Aorta (tissue), 5 donors: ENCODE measurements around the gene EDC3. TPM values are rescaled to one million over a fixed set of nuclear protein-coding genes. Genes with fewer than 3 reads are reported as not detected.

Source experiments
- ATAC-seq: fragments of 200-7000 bp; cut with Tn5 transposase; one replicate; pipeline ENCODE4 v1.9.1; 2022; ENCODE audit warnings: moderate library complexity; ENCODE audit not compliant: low FRiP score
- DNase-seq, 2 donors: peaks; one replicate each; pipeline ENCODE4 v3.0.0-alpha.2; 2020
- H3K27ac ChIP-seq, 2 donors: one replicate each; pipeline ENCODE4 v1.5.1; 2013; ENCODE audit warnings: low read length in 2 of 2, mild to moderate bottlenecking in 2 of 2, moderate library complexity in 2 of 2, control low read depth in 1 of 2, inconsistent platforms in 1 of 2, low read depth in 1 of 2
- H3K27me3 ChIP-seq, 2 donors: one replicate each; pipeline ENCODE4 v1.6.1; 2013; ENCODE audit warnings: control low read depth in 1 of 2, low read length in 1 of 2, mild to moderate bottlenecking in 1 of 2, moderate library complexity in 1 of 2; ENCODE audit not compliant: insufficient read depth in 2 of 2, control insufficient read depth in 1 of 2
- H3K36me3 ChIP-seq, 2 donors: one replicate each; pipeline ENCODE4 v1.6.1; 2013; ENCODE audit warnings: control low read depth in 1 of 2, low read length in 1 of 2, mild to moderate bottlenecking in 1 of 2; ENCODE audit not compliant: insufficient read depth in 2 of 2, control insufficient read depth in 1 of 2
- H3K4me1 ChIP-seq, 2 donors: one replicate each; pipeline ENCODE4 v1.6.1; 2013; ENCODE audit warnings: low read length in 2 of 2, control low read depth in 1 of 2, mild to moderate bottlenecking in 1 of 2, moderate library complexity in 1 of 2; ENCODE audit not compliant: insufficient read depth in 2 of 2, control insufficient read depth in 1 of 2
- H3K4me3 ChIP-seq, 2 donors: one replicate each; pipeline ENCODE4 v1.5.1; 2013; ENCODE audit warnings: low read length in 2 of 2, control low read depth in 1 of 2, mild to moderate bottlenecking in 1 of 2
- H3K9me3 ChIP-seq: one replicate; pipeline ENCODE4 v1.6.1; 2013; ENCODE audit warnings: mild to moderate bottlenecking, low read length; ENCODE audit not compliant: control insufficient read depth
- WGBS, 2 donors: extraction: QIAGEN DNeasy Blood & Tissue Kit; methylation state at CpG; one replicate each; pipeline ENCODE4 v1.1.7; 2013; 5-methylcytosine and 5-hydroxymethylcytosine counted together
- intact Hi-C, 2 donors: fragments of 100-400 bp; cut with DNase I; formaldehyde crosslinking; loops; one replicate each; pipeline versions ENCODE4 v1.14.2 to v1.15.0; 2022
- polyA plus RNA-seq, 2 donors: library from polyadenylated mRNA; stranded (reverse); fragments of 200-250 nt; gene quantifications; one replicate each; pipeline ENCODE4 v1.2.3, GENCODE V29; 2013
- total RNA-seq, 2 donors: library from RNA; stranded (reverse); fragmentation: NEBNext Ultra II Directional; extraction: Animal tissue kit (Norgen Biotek cat#: 25700); gene quantifications; one replicate each; pipeline ENCODE4 v1.2.1, GENCODE V29; 2021
- donor health status: healthy with polysubstance abuse.
- donor health status: Bipolar disorder and iron deficiency.
- donor health status: DM: no; HTN: no; CAD: no.
- donor health status: DM: no; HTN: no; CAD: no.
- donor health status: DM: yes; HTN: yes; CAD: no.

Gene EDC3
- total and polyA plus RNA-seq, 4 donors, result 13.4 to 30.8 (median 24.2) TPM

DNA sequence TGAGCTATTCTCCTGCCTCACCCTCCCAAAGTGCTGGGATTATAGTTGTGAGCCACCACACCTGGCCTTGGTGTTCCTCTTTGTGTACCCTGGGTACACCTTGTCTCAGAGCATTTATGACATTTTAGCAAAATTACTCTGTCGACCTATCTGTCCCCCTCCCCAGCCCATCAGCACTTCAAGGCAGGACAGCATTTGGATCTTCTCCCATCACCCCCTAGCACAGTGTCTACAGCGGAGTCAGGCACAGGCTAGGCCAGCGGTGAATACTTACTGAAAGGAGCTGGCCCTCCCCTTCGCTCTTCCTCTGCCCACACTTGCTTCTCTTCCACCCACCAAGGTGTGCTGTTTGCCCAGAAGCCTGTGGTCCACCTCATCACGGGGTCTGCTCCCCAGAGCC, 100.6 kb downstream of the EDC3 start:
- intact Hi-C loops, result no loop called here
- H3K36me3 ChIP-seq, result no peaks in the 10 kb centered on the region

DNA sequence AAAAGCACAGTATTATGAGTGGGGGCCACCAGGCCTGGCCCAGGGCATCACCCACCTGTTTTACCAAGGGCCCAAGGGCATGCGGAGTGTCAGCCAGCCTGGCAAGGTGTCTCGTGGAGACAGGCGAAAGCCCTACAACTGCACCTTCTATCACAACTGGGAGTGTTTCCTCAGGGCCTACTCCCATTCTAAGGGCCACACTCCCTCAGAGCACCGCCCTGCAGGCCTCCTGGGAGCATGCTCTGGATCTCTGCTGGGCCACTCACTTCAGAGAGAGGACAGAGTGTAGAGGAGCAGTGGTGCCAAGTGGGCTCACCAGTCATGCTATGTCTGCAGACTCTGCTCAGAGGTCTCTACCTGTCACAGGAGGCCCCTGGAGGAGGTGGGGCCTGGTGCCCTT, 101.4 kb downstream of the EDC3 start:
- H3K27ac ChIP-seq, result no peak overlapping the region
- ATAC-seq (no peak), DNase-seq (no peak)
- H3K9me3 ChIP-seq, result no peaks in the 10 kb centered on the region
- H3K27me3 ChIP-seq, result no peaks in the 10 kb centered on the region
- 93 to 96% methylated on average over 4 of the region's 4 CpGs for WGBS, 2 donors
- H3K4me3 ChIP-seq, result no peak overlapping the region
- H3K4me1 ChIP-seq, result no peaks in the 10 kb centered on the region
- intact Hi-C loops, result no loop called here
- no peaks in the 10 kb centered on the region for H3K36me3 ChIP-seq

More for the DNA sequence above, 100.6 kb downstream of the EDC3 start:
- Histone ChIP-seq H3K27me3 (no peaks in the 10 kb centered on the region), H3K4me3 (no peak overlapping the region), H3K9me3 (no peaks in the 10 kb centered on the region), H3K4me1 (no peaks in the 10 kb centered on the region), H3K27ac (no peak overlapping the region)
- no peak for DNase-seq
- WGBS, 2 donors, result 92 to 93% methylated on average over 5 of the region's 5 CpGs
- ATAC-seq, result no peak

DNA sequence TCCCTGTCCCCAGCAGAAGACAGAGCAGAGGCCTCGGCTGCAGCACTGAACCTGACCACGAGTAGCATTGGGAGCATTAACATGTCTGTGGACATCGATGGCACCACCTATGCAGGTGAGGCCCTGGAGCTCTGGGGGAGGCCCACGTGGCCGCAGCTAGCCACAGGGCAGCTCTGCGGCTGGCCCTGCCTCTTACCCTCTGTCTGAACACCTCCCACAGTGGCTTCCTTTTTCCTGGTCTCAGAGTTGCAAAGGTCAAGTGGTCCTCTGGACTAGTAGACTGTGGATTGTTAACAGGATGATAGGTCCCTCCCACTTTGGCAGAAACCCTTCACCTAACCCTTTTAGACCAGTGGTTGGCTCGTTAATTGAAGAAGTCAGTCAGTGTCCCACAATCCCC, 102.7 kb downstream of the EDC3 start:
- intact Hi-C loops, result no loop called here
- no peaks in the 10 kb centered on the region for H3K9me3 ChIP-seq
- no peak overlapping the region for H3K4me3 ChIP-seq
- DNase-seq (peak in 1 of 2 donors; percentile 49), ATAC-seq (no peak)
- no peaks in the 10 kb centered on the region for H3K4me1 ChIP-seq
- H3K27me3 ChIP-seq, result no peaks in the 10 kb centered on the region
- H3K36me3 ChIP-seq, result no peaks in the 10 kb centered on the region
- H3K27ac ChIP-seq, result no peak overlapping the region
- WGBS, 2 donors, result 93 to 96% methylated on average over 7 of the region's 7 CpGs

DNA sequence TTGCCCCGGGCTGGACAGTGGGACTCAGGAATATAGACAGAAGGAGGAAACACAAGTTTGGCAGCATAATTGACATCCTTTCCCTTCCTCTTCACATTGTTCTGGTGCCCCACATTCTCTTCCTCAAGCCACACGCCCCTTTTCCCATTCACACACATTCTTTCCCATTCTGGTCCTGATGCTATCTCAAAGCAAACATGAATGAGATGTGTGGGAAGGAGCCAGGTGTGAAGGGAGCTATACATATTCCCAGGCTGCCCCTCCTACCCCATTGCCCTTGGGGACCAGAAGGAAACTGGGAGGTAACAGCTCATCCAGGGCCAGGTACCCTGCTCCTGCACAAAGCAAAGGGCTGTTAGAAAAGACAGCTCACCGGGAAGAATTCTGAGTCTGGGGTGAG, 103.6 kb downstream of the EDC3 start:
- Histone ChIP-seq H3K27me3 (no peaks in the 10 kb centered on the region), H3K9me3 (no peaks in the 10 kb centered on the region), H3K4me3 (no peak overlapping the region), H3K36me3 (no peaks in the 10 kb centered on the region), H3K4me1 (no peaks in the 10 kb centered on the region), H3K27ac (no peak overlapping the region)
- DNase-seq (no peak), ATAC-seq (no peak)
- intact Hi-C loops, result no loop called here
- WGBS, 2 donors, result 78 to 80% methylated on average over 3 of the region's 3 CpGs

DNA sequence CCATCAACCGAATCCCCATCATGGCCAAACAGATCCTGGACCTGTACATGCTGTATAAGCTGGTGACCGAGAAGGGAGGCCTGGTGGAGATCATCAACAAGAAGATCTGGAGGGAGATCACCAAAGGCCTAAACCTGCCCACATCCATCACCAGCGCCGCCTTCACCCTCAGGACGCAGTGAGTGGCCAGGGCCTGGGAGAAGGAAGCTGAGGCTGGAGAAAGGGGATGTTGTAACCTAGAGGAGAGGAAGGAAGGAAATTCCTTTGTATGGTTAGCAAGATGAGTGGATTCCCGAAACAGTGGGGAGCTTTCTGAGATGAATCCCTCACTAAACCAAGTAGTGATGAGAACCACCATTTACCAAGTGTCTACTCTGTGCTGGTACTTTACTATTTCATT, 106.0 kb downstream of the EDC3 start:
- intact Hi-C loops, result loop anchor here in 1 of 2 donors (5.0 kb wide), 1 partner anchor 43 kb away; no protein-coding TSS in a partner anchor
- DNase-seq, result no peak
- H3K27me3 ChIP-seq, result no peaks in the 10 kb centered on the region
- H3K27ac ChIP-seq, result no peak overlapping the region
- no peaks in the 10 kb centered on the region for H3K36me3 ChIP-seq
- WGBS, 2 donors, result 90 to 93% methylated on average over 6 of the region's 6 CpGs
- ATAC-seq, result no peak
- no peaks in the 10 kb centered on the region for H3K4me1 ChIP-seq
- H3K9me3 ChIP-seq, result no peaks in the 10 kb centered on the region
- H3K4me3 ChIP-seq, result no peak overlapping the region

DNA sequence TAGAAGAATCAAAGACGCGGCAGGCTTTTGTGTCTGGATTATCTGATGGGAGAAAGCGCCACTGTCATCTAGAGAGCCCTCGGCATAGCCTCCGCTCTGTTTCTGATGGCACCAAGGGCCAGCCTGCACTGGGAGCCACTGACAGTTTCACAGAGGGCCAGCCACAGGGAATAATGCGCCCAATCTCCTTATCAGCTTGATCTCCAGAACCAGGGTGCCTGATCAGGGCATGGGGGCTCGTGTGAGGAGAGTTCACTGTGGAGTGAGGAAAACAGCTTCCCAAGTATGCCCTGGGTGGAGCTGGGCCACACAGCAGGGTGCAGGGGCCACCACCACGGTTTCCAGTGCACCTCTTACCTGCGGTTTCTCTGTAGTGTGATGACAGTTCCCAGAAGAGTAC, 110.0 kb downstream of the EDC3 start:
- no peak overlapping the region for H3K4me3 ChIP-seq
- no peak overlapping the region for H3K27ac ChIP-seq
- DNase-seq (no peak), ATAC-seq (no peak)
- H3K36me3 ChIP-seq, result no peaks in the 10 kb centered on the region
- no peaks in the 10 kb centered on the region for H3K9me3 ChIP-seq
- no peaks in the 10 kb centered on the region for H3K27me3 ChIP-seq
- H3K4me1 ChIP-seq, result no peaks in the 10 kb centered on the region
- intact Hi-C loops, result loop anchor here in 1 of 2 donors (5.0 kb wide), 1 partner anchor 39 kb away; no protein-coding TSS in a partner anchor
- WGBS, 2 donors, result 88 to 93% methylated on average over 9 of the region's 9 CpGs

DNA sequence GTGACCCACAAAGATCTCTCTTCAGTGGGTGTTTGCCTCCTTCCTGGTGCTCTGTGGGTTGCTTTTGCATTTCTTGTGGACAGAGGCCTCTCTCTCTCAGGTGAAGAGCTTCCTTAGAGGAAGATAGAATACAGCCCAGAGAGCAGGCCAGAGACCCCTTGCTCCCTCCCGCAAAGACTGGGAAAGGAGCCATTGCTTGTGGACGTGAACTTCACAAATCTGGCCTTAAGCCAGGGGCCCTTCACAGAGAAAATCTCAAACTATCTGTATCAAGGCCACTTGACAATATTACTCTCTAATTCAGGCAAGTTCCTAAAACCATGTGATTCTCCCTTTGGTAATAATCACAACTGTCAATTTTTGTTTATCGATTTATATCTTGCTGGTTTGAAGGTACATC, 110.6 kb downstream of the EDC3 start:
- ATAC-seq (no peak), DNase-seq (no peak)
- WGBS, 2 donors, result 45% methylated on average over 3 of the region's 3 CpGs
- intact Hi-C loops, result loop anchor here in 1 of 2 donors (5.0 kb wide), 1 partner anchor 38 kb away; no protein-coding TSS in a partner anchor
- Histone ChIP-seq H3K27ac (no peak overlapping the region), H3K4me3 (no peak overlapping the region), H3K36me3 (no peaks in the 10 kb centered on the region), H3K9me3 (no peaks in the 10 kb centered on the region), H3K4me1 (no peaks in the 10 kb centered on the region), H3K27me3 (no peaks in the 10 kb centered on the region)

DNA sequence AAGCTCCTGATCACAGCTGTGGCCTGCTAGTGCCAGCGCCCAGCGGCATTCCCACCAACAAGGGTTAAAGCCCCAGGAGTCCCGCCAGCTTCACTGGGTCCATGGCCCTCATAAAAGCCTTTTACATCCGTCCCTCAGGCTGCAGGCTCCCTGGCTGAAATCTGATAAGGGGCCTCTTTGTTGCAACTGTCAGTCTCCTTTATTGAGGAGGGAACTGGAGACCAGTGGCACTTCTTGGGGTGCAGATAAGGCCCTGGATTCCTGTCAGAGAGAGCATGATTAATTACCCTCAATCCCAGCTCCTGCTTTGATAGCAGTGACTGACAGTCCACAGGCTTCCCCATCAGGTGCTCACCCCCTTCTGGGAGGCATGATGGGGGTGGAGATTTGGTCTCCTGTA, 111.0 kb downstream of the EDC3 start:
- H3K27ac ChIP-seq, result no peak overlapping the region
- no peaks in the 10 kb centered on the region for H3K9me3 ChIP-seq
- no peaks in the 10 kb centered on the region for H3K4me1 ChIP-seq
- intact Hi-C loops, result loop anchor here in 1 of 2 donors (5.0 kb wide), 1 partner anchor 37 kb away; no protein-coding TSS in a partner anchor
- 72 to 78% methylated on average over 4 of the region's 4 CpGs for WGBS, 2 donors
- ATAC-seq (no peak), DNase-seq (peak in 1 of 2 donors; percentile 36)
- no peaks in the 10 kb centered on the region for H3K36me3 ChIP-seq
- H3K4me3 ChIP-seq, result no peak overlapping the region
- no peaks in the 10 kb centered on the region for H3K27me3 ChIP-seq

DNA sequence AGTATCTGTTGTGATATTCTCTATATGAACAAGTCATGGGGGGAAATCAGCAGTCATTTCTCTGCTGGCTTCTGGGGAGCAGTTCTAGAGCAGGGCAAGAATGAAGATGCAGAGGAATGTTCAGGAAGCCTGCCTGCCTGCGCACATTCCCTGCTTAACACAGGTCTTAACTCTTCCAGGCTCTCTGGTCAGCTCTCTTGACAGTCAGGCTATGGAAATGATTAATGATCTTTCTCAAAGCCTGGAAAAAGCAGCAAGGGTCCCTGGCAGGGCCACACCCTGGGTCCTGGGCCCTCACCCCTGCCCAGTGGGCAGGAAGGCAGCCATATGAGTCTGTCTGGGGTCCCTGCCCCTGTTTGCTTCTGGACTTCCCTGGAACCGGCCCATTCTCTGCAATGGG, 111.6 kb downstream of the EDC3 start:
- intact Hi-C loops, result no loop called here
- H3K27me3 ChIP-seq, result no peaks in the 10 kb centered on the region
- no peaks in the 10 kb centered on the region for H3K9me3 ChIP-seq
- H3K4me3 ChIP-seq, result no peak overlapping the region
- WGBS, 2 donors, result 71 to 79% methylated on average over 2 of the region's 2 CpGs
- no peaks in the 10 kb centered on the region for H3K36me3 ChIP-seq
- DNase-seq (no peak), ATAC-seq (no peak)
- no peaks in the 10 kb centered on the region for H3K4me1 ChIP-seq
- H3K27ac ChIP-seq, result no peak overlapping the region
